Measurements from ENCODE around the gene MYO7B. TPM values are rescaled to one million over a fixed set of nuclear protein-coding genes. Genes with fewer than 3 reads are reported as not detected.
A peak's percentile ranks its signal among the peaks of the same experiment; 100 is the strongest.

Gene MYO7B
- total RNA-seq, 6 donors from 2014 or later, result 1.2 to 6.1 (median 3.1) TPM

GRCh38 chr2:127586136-127586535 lies 50.7 kb downstream of the MYO7B start:
- 85 to 88% methylated on average over 6 of the region's 6 CpGs for WGBS, 2 donors
- Histone ChIP-seq H3K27me3 (no peaks in the 10 kb centered on the region), H3K9me3 (no peaks in the 10 kb centered on the region), H3K36me3 (no peaks in the 10 kb centered on the region), H3K27ac (no peak overlapping the region), H3K4me3 (no peak overlapping the region), H3K4me1 (no peaks in the 10 kb centered on the region)
- no peak for ATAC-seq (ENCODE audit: low FRiP score in 2 of 2)
- DNase-seq, result peak in 1 of 2 donors; percentile 7
- no peak for TF ChIP-seq CTCF (IDR thresholded peaks at IDR 0.05)
- no peak for TF ChIP-seq POLR2AphosphoS5 (IDR thresholded peaks at IDR 0.05)
- TF ChIP-seq EP300 (IDR thresholded peaks at IDR 0.05), result no peak
- no peak for TF ChIP-seq POLR2A (IDR thresholded peaks at IDR 0.05)

- ATAC-seq (ENCODE audit: low FRiP score in 2 of 2) (no peak), DNase-seq (peak in 1 of 2 donors; percentile 14)
- Histone ChIP-seq H3K4me1 (peaks cover 0 to 3% (median 0%) of the 10 kb centered on the region in 4 donors), H3K27me3 (no peaks in the 10 kb centered on the region), H3K27ac (no peak overlapping the region), H3K36me3 (no peaks in the 10 kb centered on the region), H3K9me3 (no peaks in the 10 kb centered on the region), H3K4me3 (no peak overlapping the region)
- WGBS, 2 donors, result 85 to 88% methylated on average over 4 of the region's 4 CpGs
- TF ChIP-seq POLR2AphosphoS5 (IDR thresholded peaks at IDR 0.05), result no peak
- TF ChIP-seq EP300 (IDR thresholded peaks at IDR 0.05), result no peak
- TF ChIP-seq CTCF (IDR thresholded peaks at IDR 0.05), result no peak
- no peak for TF ChIP-seq POLR2A (IDR thresholded peaks at IDR 0.05)
Measured at GRCh38 chr2:127586746-127587295, 51.3 kb downstream of the MYO7B start.

- no peak for TF ChIP-seq CTCF (IDR thresholded peaks at IDR 0.05)
- no peak for TF ChIP-seq POLR2AphosphoS5 (IDR thresholded peaks at IDR 0.05)
- no peak for TF ChIP-seq POLR2A (IDR thresholded peaks at IDR 0.05)
- TF ChIP-seq EP300 (IDR thresholded peaks at IDR 0.05), result no peak
- H3K27ac ChIP-seq, result no peak overlapping the region
- ATAC-seq (ENCODE audit: low FRiP score in 2 of 2) (no peak), DNase-seq (peak in 1 of 2 donors; percentile 8)
- peaks cover 0 to 3% (median 0%) of the 10 kb centered on the region in 4 donors for H3K4me1 ChIP-seq
- no peaks in the 10 kb centered on the region for H3K36me3 ChIP-seq
- no peaks in the 10 kb centered on the region for H3K9me3 ChIP-seq
- H3K27me3 ChIP-seq, result no peaks in the 10 kb centered on the region
- no peak overlapping the region for H3K4me3 ChIP-seq
- WGBS, 2 donors, result 95% methylated on average over 4 to 5 of the region's 5 CpGs
Measured at GRCh38 chr2:127588241-127588640, 52.8 kb downstream of the MYO7B start.

- H3K9me3 ChIP-seq, result no peaks in the 10 kb centered on the region
- no peak for ATAC-seq (ENCODE audit: low FRiP score in 2 of 2)
- H3K27ac ChIP-seq, result no peak overlapping the region
- H3K27me3 ChIP-seq, result no peaks in the 10 kb centered on the region
- H3K4me1 ChIP-seq, result peaks cover 0 to 3% (median 0%) of the 10 kb centered on the region in 4 donors
- WGBS, 2 donors, result 80 to 96% methylated on average over 3 of the region's 3 CpGs
- H3K36me3 ChIP-seq, result no peaks in the 10 kb centered on the region
- no peak overlapping the region for H3K4me3 ChIP-seq
- peak in 1 of 2 donors; percentile 3 for DNase-seq
- no peak for TF ChIP-seq POLR2A (IDR thresholded peaks at IDR 0.05)
- no peak for TF ChIP-seq CTCF (IDR thresholded peaks at IDR 0.05)
- TF ChIP-seq EP300 (IDR thresholded peaks at IDR 0.05), result no peak
- no peak for TF ChIP-seq POLR2AphosphoS5 (IDR thresholded peaks at IDR 0.05)
Measured at GRCh38 chr2:127589358-127589757, 53.9 kb downstream of the MYO7B start.

GRCh38 chr2:127589841-127590240 lies 54.4 kb downstream of the MYO7B start:
- DNase-seq, result peak in 1 of 2 donors; percentile 15
- TF ChIP-seq POLR2AphosphoS5 (IDR thresholded peaks at IDR 0.05), result no peak
- TF ChIP-seq EP300 (IDR thresholded peaks at IDR 0.05), result no peak
- TF ChIP-seq CTCF (IDR thresholded peaks at IDR 0.05), result no peak
- TF ChIP-seq POLR2A (IDR thresholded peaks at IDR 0.05), result no peak
- 88 to 100% methylated on average over 2 to 5 of the region's 5 CpGs for WGBS, 2 donors

More at GRCh38 chr2:127589841-127590240, 54.4 kb downstream of the MYO7B start:
- Histone ChIP-seq H3K36me3 (no peaks in the 10 kb centered on the region), H3K4me3 (no peak overlapping the region), H3K9me3 (no peaks in the 10 kb centered on the region), H3K4me1 (peaks cover 0 to 3% (median 0%) of the 10 kb centered on the region in 4 donors), H3K27ac (no peak overlapping the region), H3K27me3 (no peaks in the 10 kb centered on the region)
- ATAC-seq (ENCODE audit: low FRiP score in 2 of 2), result no peak

All from upper lobe of left lung (tissue), 6 donors.